Activated CD4-positive, alpha-beta T cell treated with anti-CD3 and anti-CD28 coated beads for 36 hours (primary cell): ENCODE data around the gene PCCA. TPM values are rescaled to one million over a fixed set of nuclear protein-coding genes. Genes with fewer than 3 reads are reported as not detected.
"Not testable (repeated sequence)": the region's sequence is repeated elsewhere in the genome, so short reads cannot be mapped to it uniquely, and the experiment has no call there.

ENCODE experiments used
- ATAC-seq: fragments of 200-7000 bp; cut with Tn5 transposase; one replicate; pipeline ENCODE4 v1.10.0; 2021; ENCODE audit warnings: mild to moderate bottlenecking, moderate library complexity
- CTCF ChIA-PET: fragments of 350-600 bp; sonication (Branson Sonifier 250); formaldehyde crosslinking; loops from one replicate; lab custom pipeline; 2021; ENCODE audit warnings: antibody characterized with exemption; lab: Charles Lee
- POLR2A ChIA-PET: fragments of 350-600 bp; sonication (Branson Sonifier 250); formaldehyde crosslinking; loops from one replicate; lab custom pipeline; 2021; ENCODE audit warnings: antibody characterized with exemption, inconsistent platforms; lab: Charles Lee
- DNase-seq: peaks from one replicate; pipeline ENCODE4 v3.0.0-alpha.2; 2020
- H3K27ac Mint-ChIP-seq: one replicate; pipeline ENCODE4 v1.8.0; 2021; ENCODE audit warnings: mixed read lengths
- H3K27me3 Mint-ChIP-seq: one replicate; pipeline ENCODE4 v1.8.0; 2021; ENCODE audit warnings: mixed read lengths
- H3K36me3 Mint-ChIP-seq: one replicate; pipeline ENCODE4 v1.8.0; 2021; ENCODE audit warnings: low read depth, mixed read lengths
- H3K4me1 Mint-ChIP-seq: one replicate; pipeline ENCODE4 v1.8.0; 2021; ENCODE audit warnings: mixed read lengths
- H3K4me3 Mint-ChIP-seq: one replicate; pipeline ENCODE4 v1.8.0; 2021; ENCODE audit warnings: mild to moderate bottlenecking, moderate library complexity, mixed read lengths
- H3K9me3 Mint-ChIP-seq: one replicate; pipeline ENCODE4 v1.8.0; 2021; ENCODE audit warnings: low read depth, mixed read lengths
- intact Hi-C, 2 experiments: fragments of 100-400 bp; cut with DNase I in 1 of 2; cut with micrococcal nuclease in 1 of 2; formaldehyde crosslinking; loops; one replicate each; pipeline versions ENCODE4 v1.14.2 to v1.15.1; 2022 to 2024; cut with DNase I, micrococcal nuclease
- total RNA-seq, 2 experiments: library from RNA; stranded (reverse); gene quantifications; one replicate each; pipeline ENCODE4 v1.2.3, GENCODE V29; 2021

PCCA gene
- total RNA-seq, 2 experiments from 2014 or later, result 5.8 to 7.3 TPM

DNA sequence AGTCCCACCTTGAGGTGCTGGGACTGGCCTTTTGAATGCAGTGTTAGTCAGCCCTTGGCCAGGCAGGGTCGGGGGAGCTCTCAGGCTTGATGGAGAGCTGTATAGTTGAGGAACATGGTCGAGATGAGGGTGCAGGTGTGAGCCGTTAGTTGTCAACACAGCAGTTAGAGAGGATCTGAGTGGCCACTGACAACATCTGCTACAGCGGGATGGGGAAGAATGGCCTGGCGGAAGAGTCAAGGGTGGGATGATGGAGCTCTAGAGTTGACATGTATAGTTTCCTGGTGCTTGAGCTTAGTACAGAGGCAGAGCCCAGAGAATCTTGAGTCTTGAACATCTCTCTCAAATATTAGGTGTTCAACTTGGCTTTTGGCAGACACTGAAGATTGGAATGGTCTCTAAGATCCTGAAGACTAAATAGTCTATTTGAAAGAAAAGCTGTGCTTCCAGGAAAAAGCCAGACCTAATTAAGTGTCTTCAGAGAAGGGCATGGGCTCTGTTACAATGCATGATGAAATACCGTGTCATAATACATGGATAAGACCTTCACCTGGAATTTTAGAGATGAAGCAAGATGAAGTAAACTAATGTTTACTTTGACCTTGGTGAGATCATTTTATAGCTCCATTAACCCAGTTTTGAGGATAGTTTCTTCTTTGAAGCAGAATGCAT, 9.7 kb downstream of the PCCA start:
- intact Hi-C loops, result no loop called here
- H3K4me3 Mint-ChIP-seq, result no peak overlapping the region
- DNase-seq, result no peak
- no peak for ATAC-seq
- CTCF ChIA-PET, result interaction anchor here (1.0 kb wide), 1 partner anchor 10 kb away, joined by 4 read pairs; no protein-coding TSS in a partner anchor
- H3K27me3 Mint-ChIP-seq, result no peaks in the 10 kb centered on the region
- peaks cover 2% of the 10 kb centered on the region for H3K4me1 Mint-ChIP-seq
- POLR2A ChIA-PET, result no interaction called here
- H3K36me3 Mint-ChIP-seq, result no peaks in the 10 kb centered on the region
- no peaks in the 10 kb centered on the region for H3K9me3 Mint-ChIP-seq
- no peak overlapping the region for H3K27ac Mint-ChIP-seq

DNA sequence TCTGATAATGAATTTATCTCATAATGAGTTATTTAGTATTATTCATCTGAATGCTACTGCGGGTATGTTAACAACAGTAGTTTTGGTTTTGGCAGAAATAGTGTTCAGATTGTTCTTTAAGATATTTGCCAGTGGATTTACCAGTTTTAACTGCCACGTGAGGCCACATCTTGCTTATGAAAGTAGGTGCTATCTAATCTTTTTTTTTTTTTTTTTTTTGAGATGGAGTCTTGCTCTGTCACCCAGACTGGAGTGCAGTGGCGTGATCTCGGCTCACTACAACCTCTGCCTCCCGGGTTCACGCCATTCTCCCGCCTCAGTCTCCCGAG, 10.2 kb downstream of the PCCA start:
- H3K27ac Mint-ChIP-seq, H3K36me3 Mint-ChIP-seq, ATAC-seq, H3K4me3 Mint-ChIP-seq, POLR2A ChIA-PET, DNase-seq, intact Hi-C loops, H3K27me3 Mint-ChIP-seq, H3K9me3 Mint-ChIP-seq, H3K4me1 Mint-ChIP-seq: not testable (repeated sequence)
- CTCF ChIA-PET, result interaction anchor here (1.0 kb wide), 1 partner anchor 11 kb away, joined by 4 read pairs; no protein-coding TSS in a partner anchor

DNA sequence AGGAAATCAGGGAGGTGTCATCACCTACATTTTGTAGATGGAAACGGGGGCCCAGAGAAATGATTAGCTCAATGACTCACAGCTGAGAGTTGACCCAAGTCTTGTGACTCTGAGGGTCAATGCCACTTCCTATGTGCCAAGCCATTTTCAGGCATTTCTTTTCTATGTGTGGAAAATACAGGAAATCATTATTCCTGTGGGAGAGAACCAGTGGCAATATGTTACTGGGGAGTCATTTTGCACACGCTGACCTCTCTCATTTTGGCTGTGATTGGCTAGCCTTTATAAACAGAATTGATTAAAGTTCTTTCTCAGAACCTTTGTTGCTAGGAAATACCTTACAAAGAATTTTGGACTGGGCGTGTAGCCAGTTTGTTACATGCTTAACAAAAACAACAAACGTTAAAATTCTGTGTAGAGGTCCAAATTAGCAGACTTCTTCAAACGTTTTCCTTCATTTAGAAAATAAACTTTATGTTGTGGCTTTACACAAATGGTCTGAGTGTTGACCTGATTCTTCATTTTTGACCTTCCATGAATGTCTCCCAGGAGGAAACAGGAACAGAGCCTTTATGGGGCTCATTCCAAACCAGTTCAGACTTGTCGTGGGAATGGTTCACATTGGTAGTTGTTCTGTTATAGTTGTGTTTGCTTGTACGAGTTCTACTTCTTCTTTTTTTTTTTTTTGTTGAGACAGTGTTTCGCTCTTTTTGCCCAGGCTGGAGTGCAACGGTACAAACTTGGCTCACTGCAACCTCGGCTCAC, 11.4 kb downstream of the PCCA start:
- ChIA-PET POLR2A (no interaction called here), CTCF (no interaction called here)
- Mint-ChIP-seq H3K4me3 (no peak overlapping the region), H3K27me3 (no peaks in the 10 kb centered on the region), H3K27ac (no peak overlapping the region), H3K4me1 (peaks cover 2% of the 10 kb centered on the region), H3K9me3 (no peaks in the 10 kb centered on the region), H3K36me3 (peaks cover 3% of the 10 kb centered on the region)
- ATAC-seq, result no peak
- no peak for DNase-seq
- intact Hi-C loops, result no loop called here

DNA sequence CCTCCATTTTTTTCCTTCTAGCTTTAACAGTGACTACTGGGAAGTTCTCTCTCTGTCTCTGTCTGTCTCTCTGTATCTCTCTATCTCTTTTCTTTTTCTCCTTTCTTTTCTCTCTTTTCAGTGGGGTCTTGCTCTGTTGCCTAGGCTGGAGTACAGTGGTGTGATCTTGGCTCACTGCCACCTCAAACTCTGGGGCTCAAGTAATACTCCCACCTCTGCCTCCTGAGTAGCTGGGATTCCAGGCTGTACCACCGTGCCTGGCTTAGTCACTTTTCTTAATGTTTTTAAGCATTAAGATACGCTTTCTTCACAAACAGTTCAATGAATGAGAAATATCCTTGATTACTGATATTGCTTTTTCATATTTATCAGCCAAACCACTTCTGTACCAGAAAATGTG, 13.1 kb downstream of the PCCA start:
- Mint-ChIP-seq H3K27me3 (no peaks in the 10 kb centered on the region), H3K4me3 (no peak overlapping the region), H3K36me3 (peaks cover 3% of the 10 kb centered on the region), H3K4me1 (no peaks in the 10 kb centered on the region), H3K27ac (no peak overlapping the region), H3K9me3 (no peaks in the 10 kb centered on the region)
- no peak for DNase-seq
- intact Hi-C loops, result no loop called here
- ChIA-PET POLR2A (no interaction called here), CTCF (no interaction called here)
- no peak for ATAC-seq

DNA sequence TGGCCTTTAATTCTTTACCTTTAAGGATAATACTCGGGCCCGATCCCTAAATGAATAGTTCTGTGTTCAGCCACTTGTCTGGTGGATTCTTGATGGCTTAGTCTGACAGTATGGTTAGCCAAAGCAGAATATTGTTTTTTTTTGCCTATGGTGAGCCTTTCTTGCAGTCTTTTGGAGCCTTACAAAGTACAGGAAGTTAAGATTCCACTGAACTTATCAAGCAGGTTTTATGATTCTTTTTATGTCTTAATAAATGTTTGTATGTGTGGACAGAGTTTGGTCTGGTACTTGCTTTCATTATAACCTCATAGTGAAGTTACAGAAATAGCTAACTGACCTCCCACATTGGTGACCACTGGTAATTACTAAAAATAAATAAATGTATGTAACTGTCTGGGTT, 17.1 kb downstream of the PCCA start:
- Mint-ChIP-seq H3K27me3 (no peaks in the 10 kb centered on the region), H3K9me3 (no peaks in the 10 kb centered on the region), H3K4me1 (no peaks in the 10 kb centered on the region), H3K36me3 (peaks cover 3% of the 10 kb centered on the region), H3K4me3 (no peak overlapping the region), H3K27ac (no peak overlapping the region)
- DNase-seq (no peak), ATAC-seq (no peak)
- ChIA-PET POLR2A (no interaction called here), CTCF (no interaction called here)
- intact Hi-C loops, result no loop called here

DNA sequence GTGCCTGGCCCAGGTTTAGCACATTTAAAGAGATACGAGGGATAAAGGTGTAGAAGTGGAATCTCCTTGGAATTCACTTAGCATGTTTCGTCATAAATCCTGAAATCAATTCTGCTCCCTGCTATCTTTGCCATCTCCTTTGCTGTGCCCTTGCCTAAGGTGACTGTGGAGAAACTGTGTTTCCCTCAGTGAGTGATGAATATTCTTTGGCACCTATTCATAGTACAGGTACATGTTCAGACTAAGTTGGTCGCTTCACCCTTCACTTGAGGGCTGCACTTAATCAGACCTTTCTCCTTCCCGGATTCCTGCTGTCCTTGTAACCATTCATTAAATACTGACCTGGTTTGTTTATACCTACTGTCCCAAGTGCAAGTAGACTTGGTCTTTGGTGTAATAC, 17.8 kb downstream of the PCCA start:
- CTCF ChIA-PET, result no interaction called here
- DNase-seq, result no peak
- H3K27ac Mint-ChIP-seq, result no peak overlapping the region
- ATAC-seq, result no peak
- H3K27me3 Mint-ChIP-seq, result no peaks in the 10 kb centered on the region
- no peak overlapping the region for H3K4me3 Mint-ChIP-seq
- no peaks in the 10 kb centered on the region for H3K9me3 Mint-ChIP-seq
- peaks cover 3% of the 10 kb centered on the region for H3K36me3 Mint-ChIP-seq
- intact Hi-C loops, result no loop called here
- H3K4me1 Mint-ChIP-seq, result no peaks in the 10 kb centered on the region
- POLR2A ChIA-PET, result no interaction called here

DNA sequence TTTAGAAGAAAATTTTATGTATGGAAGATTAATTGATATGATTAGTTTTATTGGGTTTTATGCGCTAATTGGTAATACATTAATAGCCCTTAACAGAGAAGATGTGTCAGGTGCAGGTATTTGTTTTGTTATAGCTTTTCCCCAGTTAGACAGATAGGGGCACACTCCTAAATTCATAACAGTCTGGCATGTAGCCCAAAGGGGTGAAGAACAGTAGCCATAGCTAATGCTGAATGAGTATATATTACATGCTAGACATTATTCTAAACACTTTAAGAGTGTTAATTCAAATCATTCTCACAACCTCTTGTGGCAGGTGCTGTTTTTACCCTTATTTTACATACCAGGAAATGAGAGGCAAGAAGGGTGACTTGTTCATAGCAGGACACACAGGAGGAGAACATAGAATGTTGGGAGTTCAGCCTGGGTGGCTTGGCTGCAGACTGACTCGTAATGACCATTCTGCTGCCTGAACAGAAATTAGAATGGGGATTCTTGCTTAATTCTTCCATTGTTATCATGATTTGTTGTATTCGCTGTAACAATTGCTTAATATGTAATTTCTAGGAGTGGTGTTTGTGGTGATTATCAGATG, 20.1 kb downstream of the PCCA start:
- Mint-ChIP-seq H3K9me3 (no peaks in the 10 kb centered on the region), H3K4me3 (no peak overlapping the region), H3K4me1 (no peaks in the 10 kb centered on the region), H3K27ac (no peak overlapping the region), H3K36me3 (peaks cover under 1% of the 10 kb centered on the region), H3K27me3 (no peaks in the 10 kb centered on the region)
- ATAC-seq (no peak), DNase-seq (no peak)
- ChIA-PET CTCF (interaction anchor here (0.7 kb wide), 1 partner anchor 150 kb away, joined by 5 read pairs; no protein-coding TSS in a partner anchor), POLR2A (no interaction called here)
- intact Hi-C loops, result no loop called here

DNA sequence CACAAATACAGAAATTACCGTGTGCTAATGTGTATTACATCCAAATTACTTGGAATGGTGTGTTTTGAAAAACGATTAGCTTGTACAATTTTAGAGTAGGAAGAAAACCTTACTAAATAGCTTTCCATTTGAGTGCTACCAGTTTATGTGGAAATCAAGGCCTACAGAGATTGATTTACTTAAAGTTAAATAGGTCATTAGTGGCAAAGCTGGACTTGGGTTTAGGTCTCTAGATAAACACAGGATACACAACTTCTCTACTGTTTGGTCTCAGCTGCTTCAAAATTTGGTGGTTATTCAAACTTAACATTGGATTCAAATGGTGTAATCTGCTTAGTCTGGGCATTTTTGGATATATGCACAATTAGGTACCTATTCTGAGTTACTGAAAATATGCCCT, 21.4 kb downstream of the PCCA start:
- Mint-ChIP-seq H3K36me3 (no peaks in the 10 kb centered on the region), H3K4me1 (no peaks in the 10 kb centered on the region), H3K4me3 (no peak overlapping the region), H3K9me3 (no peaks in the 10 kb centered on the region), H3K27ac (no peak overlapping the region), H3K27me3 (no peaks in the 10 kb centered on the region)
- DNase-seq (no peak), ATAC-seq (no peak)
- ChIA-PET POLR2A (no interaction called here), CTCF (no interaction called here)
- intact Hi-C loops, result no loop called here

DNA sequence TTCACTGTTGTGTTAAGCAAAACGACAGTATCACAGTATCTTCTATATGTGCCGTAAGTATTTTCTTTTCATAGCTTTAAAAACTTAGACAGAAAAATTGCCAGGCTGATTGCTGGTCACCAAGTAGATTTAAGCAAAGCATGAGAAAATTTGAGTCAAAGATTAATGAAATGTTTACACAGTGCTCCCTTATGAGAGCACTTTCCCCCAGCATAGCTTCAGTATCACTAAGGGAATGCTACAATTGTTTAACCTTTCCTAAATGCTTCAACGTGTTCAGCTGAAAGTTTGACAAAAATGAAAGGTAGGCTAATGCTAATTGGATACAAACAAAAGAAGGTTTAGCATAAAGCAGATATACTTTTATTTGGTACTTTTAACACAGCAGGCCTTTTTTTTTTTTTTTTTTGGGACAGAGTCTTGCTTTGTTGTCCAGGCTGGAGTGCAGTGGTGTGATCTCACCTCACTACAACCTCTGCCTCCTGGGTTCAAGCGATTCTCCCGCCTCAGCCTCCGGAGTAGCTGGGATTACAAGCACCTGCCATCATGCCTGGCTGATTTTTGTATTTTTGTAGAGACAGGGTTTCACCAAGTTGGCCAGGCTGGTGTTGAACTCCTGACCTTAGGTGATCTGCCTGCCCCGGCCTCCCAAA, 23.4 kb downstream of the PCCA start:
- Mint-ChIP-seq H3K27ac (no peak overlapping the region), H3K4me1 (no peaks in the 10 kb centered on the region), H3K36me3 (peaks cover 1% of the 10 kb centered on the region), H3K9me3 (no peaks in the 10 kb centered on the region), H3K27me3 (no peaks in the 10 kb centered on the region), H3K4me3 (no peak overlapping the region)
- ChIA-PET POLR2A (no interaction called here), CTCF (no interaction called here)
- DNase-seq (no peak), ATAC-seq (no peak)
- intact Hi-C loops, result no loop called here

DNA sequence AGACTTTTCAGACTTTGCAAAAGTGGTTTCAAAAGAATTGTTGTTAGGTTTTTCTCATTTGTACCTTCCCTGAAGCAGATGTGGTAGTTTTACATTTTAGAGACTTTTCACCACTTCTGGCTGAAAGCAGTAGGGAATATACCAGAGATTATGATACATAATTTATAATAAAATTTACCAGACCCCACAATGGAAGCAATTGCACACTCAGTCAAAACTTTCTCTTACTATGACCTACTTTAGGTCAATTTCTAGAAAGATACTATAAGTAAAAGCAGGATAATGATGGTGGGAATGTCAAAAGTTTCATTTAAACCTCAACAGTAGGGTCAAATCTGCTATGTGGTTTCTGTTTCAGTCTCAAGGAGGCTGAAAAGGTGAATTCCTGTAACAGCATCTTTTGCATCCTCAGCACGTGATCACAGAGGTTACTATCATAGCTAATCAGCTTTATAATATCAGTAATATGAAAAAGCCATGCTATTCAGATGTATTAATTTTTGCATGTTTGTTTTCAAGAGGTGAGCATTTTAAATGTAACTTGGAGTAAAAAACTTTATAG, 26.9 kb downstream of the PCCA start:
- peaks cover 2% of the 10 kb centered on the region for H3K9me3 Mint-ChIP-seq
- ATAC-seq, result no peak
- ChIA-PET POLR2A (no interaction called here), CTCF (no interaction called here)
- intact Hi-C loops, result no loop called here
- peaks cover 12% of the 10 kb centered on the region for H3K36me3 Mint-ChIP-seq
- no peak overlapping the region for H3K27ac Mint-ChIP-seq
- no peak for DNase-seq
- H3K4me1 Mint-ChIP-seq, result no peaks in the 10 kb centered on the region
- H3K4me3 Mint-ChIP-seq, result no peak overlapping the region
- no peaks in the 10 kb centered on the region for H3K27me3 Mint-ChIP-seq

DNA sequence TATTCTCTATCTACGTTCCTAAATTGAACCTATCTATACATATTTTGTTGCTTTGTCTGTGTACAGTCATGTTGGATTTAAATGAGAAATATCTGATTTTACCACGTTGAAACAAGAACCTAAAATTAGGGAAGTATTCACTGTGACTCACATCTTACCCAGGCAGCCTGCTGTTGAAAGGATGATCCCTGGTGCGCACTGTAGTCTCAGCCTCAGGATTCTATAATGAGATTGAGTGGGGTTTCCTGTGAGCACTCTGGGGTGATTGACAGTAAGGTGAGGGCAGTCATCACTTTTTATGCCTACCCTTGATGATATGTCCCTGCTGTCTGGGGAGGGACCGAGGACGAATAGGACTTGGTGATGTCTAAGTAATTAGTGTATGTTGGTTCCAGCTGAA, 35.4 kb downstream of the PCCA start:
- intact Hi-C loops, result no loop called here
- POLR2A ChIA-PET, result no interaction called here

More for the DNA sequence above, 35.4 kb downstream of the PCCA start:
- no peaks in the 10 kb centered on the region for H3K4me1 Mint-ChIP-seq
- ATAC-seq (no peak), DNase-seq (no peak)
- no peak overlapping the region for H3K27ac Mint-ChIP-seq
- H3K27me3 Mint-ChIP-seq, result no peaks in the 10 kb centered on the region
- no peak overlapping the region for H3K4me3 Mint-ChIP-seq
- CTCF ChIA-PET, result no interaction called here
- H3K36me3 Mint-ChIP-seq, result peaks cover 20% of the 10 kb centered on the region
- peaks cover 11% of the 10 kb centered on the region for H3K9me3 Mint-ChIP-seq
